Transverse colon (tissue), 4 donors: Measurements from ENCODE around the gene CNDP2. TPM values are rescaled to one million over a fixed set of nuclear protein-coding genes. Genes with fewer than 3 reads are reported as not detected.

Experiments
- DNase-seq: peaks from one replicate; pipeline ENCODE4 v3.0.0-alpha.2; 2019
- H3K27ac ChIP-seq, 4 donors: fragments of 200-600 bp; sonication (generic); 2 replicates each; pipeline ENCODE4 v1.5.1; 2016 to 2018; ENCODE audit warnings: inconsistent platforms in 4 of 4
- H3K27me3 ChIP-seq: fragments of 200-600 bp; sonication (generic); 2 replicates; pipeline ENCODE4 v1.5.1; 2017; ENCODE audit warnings: inconsistent platforms
- H3K36me3 ChIP-seq, 4 donors: fragments of 200-600 bp; sonication (generic); 2 replicates each; pipeline ENCODE4 v1.5.1; 2017 to 2019; ENCODE audit warnings: inconsistent platforms in 4 of 4
- H3K4me1 ChIP-seq, 4 donors: fragments of 200-600 bp; sonication (generic); 2 replicates each; pipeline ENCODE4 v1.5.1; 2017 to 2020; ENCODE audit warnings: inconsistent platforms in 4 of 4
- H3K4me3 ChIP-seq, 4 donors: fragments of 200-600 bp; sonication (generic); 1 replicate in 1 of 4; 2 replicates in 3 of 4; pipeline versions ENCODE4 v1.5.1 to v1.6.1; 2017 to 2019; ENCODE audit warnings: inconsistent platforms in 4 of 4
- H3K9me3 ChIP-seq, 2 donors: fragments of 200-600 bp; sonication (generic); 2 replicates each; pipeline ENCODE4 v1.5.1; 2017 to 2019; ENCODE audit warnings: inconsistent platforms in 2 of 2
- CTCF ChIP-seq, 5 experiments: fragments of 200-600 bp in 3 of 5; fragments of 450-650 bp in 2 of 5; sonication (generic) in 3 of 5; IDR thresholded peaks; 1 replicate in 2 of 5; 2 replicates in 3 of 5; pipeline ENCODE4 v1.5.1; 2016 to 2017; ENCODE audit warnings: antibody characterized with exemption in 5 of 5, inconsistent platforms in 3 of 5, mild to moderate bottlenecking in 2 of 5, moderate library complexity in 1 of 5
- EP300 ChIP-seq: sonication (generic); formaldehyde crosslinking; IDR thresholded peaks from one replicate; pipeline ENCODE4 v1.6.1; 2017; ENCODE audit warnings: antibody characterized with exemption, low read depth
- POLR2A ChIP-seq: fragments of 450-650 bp; IDR thresholded peaks from one replicate; pipeline ENCODE4 v1.6.1; 2016; ENCODE audit warnings: antibody characterized with exemption, mild to moderate bottlenecking, moderate library complexity
- POLR2AphosphoS5 ChIP-seq, 3 donors: sonication (generic); formaldehyde crosslinking; IDR thresholded peaks; one replicate each; pipeline ENCODE4 v1.6.1; 2016; ENCODE audit warnings: antibody characterized with exemption in 3 of 3
- WGBS, 2 donors: methylation state at CpG; one replicate each; pipeline ENCODE4 v1.1.5; 2018; ENCODE audit warnings: low coverage in 1 of 2; 5-methylcytosine and 5-hydroxymethylcytosine counted together
- in situ Hi-C, 4 donors: fragments of 200-750 bp; cut with MboI; loops; one replicate each; pipeline versions ENCODE4 v1.15.0 to v1.15.1; 2017; ENCODE audit warnings: low sequenced_read_pairs in 3 of 4, low pct_ligation_motif_present in 1 of 4, low pct_unique_long_range_greater_than_20kb in 1 of 4
- intact Hi-C: fragments of 100-400 bp; cut with DNase I; formaldehyde crosslinking; loops from one replicate; pipeline ENCODE4 v1.15.1; 2023; ENCODE audit warnings: low total_unique reads
- total RNA-seq, 4 donors: library from RNA; depleted of rRNA; stranded (reverse); fragments of >200 nt; gene quantifications; one replicate each; pipeline ENCODE4 v1.1.0, GENCODE V29; 2016

CNDP2 gene
- total RNA-seq, 4 donors from 2014 or later, result 143 to 284 (median 155) TPM

GRCh38 chr18:74472312-74472711 is 23.9 kb upstream of the CNDP2 start:
- WGBS, 2 donors, result 63 to 78% methylated on average over 2 of the region's 2 CpGs
- DNase-seq, result no peak
- Histone ChIP-seq H3K9me3 (peaks cover 0 to 4% of the 10 kb centered on the region in 2 donors), H3K27ac (no peak overlapping the region), H3K4me1 (peaks cover 0 to 9% (median 2%) of the 10 kb centered on the region in 4 donors), H3K36me3 (no peaks in the 10 kb centered on the region), H3K27me3 (no peaks in the 10 kb centered on the region), H3K4me3 (no peak overlapping the region)
- in situ Hi-C loops (loop anchor here in 1 of 4 donors (25.0 kb wide), 1 partner anchor 90 kb away; no protein-coding TSS in a partner anchor), intact Hi-C loops (no loop called here)
- TF ChIP-seq POLR2A, result no peak
- no peak for TF ChIP-seq POLR2AphosphoS5 (IDR thresholded peaks at IDR 0.05)
- TF ChIP-seq EP300, result no peak
- no peak for TF ChIP-seq CTCF (IDR thresholded peaks at IDR 0.05)

DNA sequence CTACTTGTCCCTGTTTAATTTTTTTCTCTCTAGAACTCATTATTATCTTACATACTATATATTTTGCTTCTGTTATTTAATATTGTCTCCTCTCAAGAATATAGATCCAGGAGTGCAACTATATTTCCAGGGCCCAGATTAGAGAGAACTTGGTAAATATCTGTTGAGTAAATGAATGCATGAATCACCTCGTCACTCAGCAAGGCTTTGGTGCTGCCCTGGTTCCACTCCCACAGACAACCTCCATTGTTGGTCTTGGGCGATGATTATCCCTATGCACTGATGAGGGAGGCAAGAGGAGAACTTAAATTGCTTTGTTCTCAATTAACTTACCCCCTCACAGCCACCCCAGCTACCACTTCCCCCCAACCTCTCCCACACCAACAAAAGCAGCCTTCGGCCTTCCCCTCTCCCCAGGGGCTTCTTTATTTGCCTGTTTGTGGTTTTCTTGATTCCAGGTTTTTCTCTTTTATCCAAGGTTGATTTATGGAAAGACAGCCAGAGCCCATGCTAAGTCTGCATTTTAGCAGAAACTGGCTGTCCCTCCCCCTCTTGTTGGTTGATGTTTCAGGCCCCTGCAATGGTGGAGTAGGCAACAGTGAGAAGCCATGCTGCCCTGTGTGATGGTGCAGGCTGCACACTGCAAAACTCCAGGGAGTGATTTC is 22.1 kb upstream of the CNDP2 start:
- no peaks in the 10 kb centered on the region for H3K27me3 ChIP-seq
- no peak overlapping the region for H3K27ac ChIP-seq
- TF ChIP-seq CTCF (IDR thresholded peaks at IDR 0.05), result no peak
- TF ChIP-seq POLR2A, result no peak
- TF ChIP-seq POLR2AphosphoS5 (IDR thresholded peaks at IDR 0.05), result no peak
- TF ChIP-seq EP300, result no peak
- H3K4me1 ChIP-seq, result no peaks in the 10 kb centered on the region
- intact Hi-C loops, result no loop called here
- no peaks in the 10 kb centered on the region for H3K36me3 ChIP-seq
- H3K9me3 ChIP-seq, result peaks cover 0 to 4% of the 10 kb centered on the region in 2 donors
- no peak overlapping the region for H3K4me3 ChIP-seq
- in situ Hi-C loops, result loop anchor here in 1 of 4 donors (25.0 kb wide), 1 partner anchor 88 kb away; no protein-coding TSS in a partner anchor
- no peak for DNase-seq
- 82 to 90% methylated on average over 3 of the region's 3 CpGs for WGBS, 2 donors

DNA sequence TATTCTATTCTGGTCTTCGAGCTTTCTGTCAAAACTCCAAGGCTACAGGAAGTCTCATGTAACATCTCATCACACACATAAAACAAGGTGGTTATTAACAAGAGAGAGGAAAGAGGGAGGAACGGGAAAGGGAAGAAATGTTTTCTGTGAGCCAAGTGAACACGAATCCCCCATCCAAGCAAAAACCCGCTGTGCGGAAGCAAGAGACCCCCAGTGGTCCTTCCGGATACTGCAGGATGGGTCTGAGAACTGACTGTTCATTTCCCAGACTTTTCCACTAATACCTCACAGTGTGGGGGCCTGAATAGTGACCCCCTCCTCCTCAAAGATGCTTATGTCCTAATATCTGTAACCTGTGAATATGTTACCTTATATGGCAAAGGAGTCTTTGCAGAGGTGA is 20.0 kb upstream of the CNDP2 start:
- in situ Hi-C loops, result loop anchor here in 1 of 4 donors (25.0 kb wide), 1 partner anchor 736 kb away; the partner anchor contains the start of genes PTGR3 and TSHZ1
- peaks cover 0 to 4% of the 10 kb centered on the region in 2 donors for H3K9me3 ChIP-seq
- no peaks in the 10 kb centered on the region for H3K27me3 ChIP-seq
- H3K36me3 ChIP-seq, result no peaks in the 10 kb centered on the region
- intact Hi-C loops, result no loop called here
- no peak overlapping the region for H3K4me3 ChIP-seq
- no peak for DNase-seq
- no peak overlapping the region for H3K27ac ChIP-seq
- TF ChIP-seq POLR2AphosphoS5 (IDR thresholded peaks at IDR 0.05), result no peak
- TF ChIP-seq EP300, result no peak
- TF ChIP-seq POLR2A, result no peak
- TF ChIP-seq CTCF (IDR thresholded peaks at IDR 0.05), result peak in 3 of 5 experiments; percentile 33 to 41 (median 35)
- WGBS, 2 donors, result 59% methylated on average over 6 of the region's 6 CpGs; no CpG with 5 or more reads in 1 of the 2 donors
- peaks cover 0 to 8% (median 2%) of the 10 kb centered on the region in 4 donors for H3K4me1 ChIP-seq

DNA sequence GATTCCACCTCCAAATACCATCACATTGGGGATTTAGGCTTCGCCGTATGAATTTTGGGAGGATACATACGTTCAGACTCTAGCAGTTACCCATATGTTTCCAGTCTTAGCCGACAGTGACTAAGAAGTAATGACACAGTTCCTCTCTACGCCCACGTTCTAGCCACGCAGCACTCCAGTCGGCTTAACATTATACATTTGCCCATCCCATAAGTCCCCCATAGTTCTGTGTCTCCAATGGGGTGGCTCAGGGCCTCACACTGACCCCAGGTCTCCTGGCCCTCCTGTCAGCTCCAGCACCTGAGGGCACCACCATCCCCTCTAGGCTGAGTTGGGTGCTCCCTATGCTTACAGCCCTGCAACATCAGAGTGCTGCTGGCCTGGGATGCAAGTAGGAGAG is 18.4 kb upstream of the CNDP2 start:
- Histone ChIP-seq H3K36me3 (no peaks in the 10 kb centered on the region), H3K27me3 (no peaks in the 10 kb centered on the region), H3K9me3 (no peaks in the 10 kb centered on the region), H3K4me1 (peaks cover 0 to 8% (median 2%) of the 10 kb centered on the region in 4 donors), H3K27ac (no peak overlapping the region), H3K4me3 (no peak overlapping the region)
- no peak for DNase-seq
- intact Hi-C loops, result no loop called here
- TF ChIP-seq EP300 (no peak), CTCF (IDR thresholded peaks at IDR 0.05) (no peak), POLR2AphosphoS5 (IDR thresholded peaks at IDR 0.05) (no peak), POLR2A (no peak)
- in situ Hi-C loops, result loop anchor here in 1 of 4 donors (25.0 kb wide), 1 partner anchor 735 kb away; the partner anchor contains the start of genes PTGR3 and TSHZ1
- 72% methylated on average over 8 of the region's 8 CpGs; no CpG with 5 or more reads in 1 of the 2 donors for WGBS, 2 donors
